ENCODE measurements around the gene OTC. TPM values are rescaled to one million over a fixed set of nuclear protein-coding genes. Genes with fewer than 3 reads are reported as not detected.

OTC gene
- total RNA-seq, 1 experiment from 2014 or later: not detected

DNA sequence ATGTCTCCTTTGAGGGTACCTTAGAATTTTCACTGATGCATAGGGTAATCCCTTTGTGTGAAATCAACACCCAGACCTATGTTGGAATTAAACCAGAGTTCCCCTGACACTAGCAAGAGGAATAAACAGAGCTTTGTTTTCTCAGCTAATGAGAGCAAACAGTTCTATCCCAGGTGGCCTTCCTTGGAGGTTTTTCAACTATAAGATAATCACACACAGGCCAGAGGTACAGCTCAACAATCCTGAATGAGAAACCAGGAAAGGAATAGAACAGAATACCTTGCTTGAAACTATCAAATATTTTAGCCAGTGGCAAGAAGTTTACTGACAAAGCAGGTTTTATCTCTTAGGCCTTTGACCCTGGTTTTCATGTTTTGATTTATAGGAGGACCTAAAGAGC lies 100.2 kb downstream of the OTC start:
- H3K27ac Mint-ChIP-seq: no peak overlapping the region
- DNase-seq: no peak
- TF ChIP-seq CTCF (conservative IDR thresholded peaks at IDR 0.05): no peak
- Histone ChIP-seq H2BK12ac (ENCODE audit: insufficient read length, low read depth, low read length) (no peak overlapping the region), H3K9me3 (ENCODE audit: control insufficient read depth, low read depth, low read length) (no peaks in the 10 kb centered on the region), H4K20me1 (ENCODE audit: control insufficient read depth, insufficient read depth, insufficient read length) (no peaks in the 10 kb centered on the region), H3K4me2 (ENCODE audit: insufficient read depth, insufficient read length, low read length) (no peak overlapping the region), H3K27me3 (ENCODE audit: insufficient read depth, low read length) (no peaks in the 10 kb centered on the region), H3K14ac (ENCODE audit: insufficient read depth, low read length) (no peak overlapping the region), H3K79me2 (ENCODE audit: insufficient read depth, low read length) (no peaks in the 10 kb centered on the region), H4K91ac (ENCODE audit: insufficient read length, low read depth, low read length) (no peak overlapping the region), H2AFZ (ENCODE audit: low read length) (no peak overlapping the region), H4K5ac (ENCODE audit: insufficient read length, low read depth, low read length) (no peak overlapping the region), H3T11ph (ENCODE audit: low read length) (no peak overlapping the region), H3K4me1 (ENCODE audit: insufficient read depth, low read length) (no peaks in the 10 kb centered on the region), H3K23me2 (ENCODE audit: insufficient read length, low read depth, low read length, poor library complexity, severe bottlenecking) (no peaks in the 10 kb centered on the region), H2BK20ac (ENCODE audit: low read depth, low read length, poor library complexity, severe bottlenecking) (no peak overlapping the region), H2AK5ac (ENCODE audit: insufficient read length, low read length) (no peak overlapping the region), H3K79me1 (ENCODE audit: insufficient read depth, low read depth, low read length, poor library complexity, severe bottlenecking) (no peaks in the 10 kb centered on the region), H3K18ac (ENCODE audit: insufficient read length, low read depth, low read length) (no peak overlapping the region), H3K9ac (ENCODE audit: extremely low read depth, insufficient read length, low read length) (no peak overlapping the region), H2BK120ac (ENCODE audit: low read depth, low read length, poor library complexity, severe bottlenecking) (no peak overlapping the region), H3K4ac (ENCODE audit: low read depth, low read length) (no peak overlapping the region), H4K8ac (replicated peaks; ENCODE audit: insufficient read length, low read depth, low read length) (no peak overlapping the region), H3K56ac (ENCODE audit: insufficient read length, low read depth, low read length) (no peak overlapping the region), H3K27ac (ENCODE audit: insufficient read length, low read depth, low read length) (no peak overlapping the region), H2BK5ac (ENCODE audit: insufficient read length, low read length) (no peak overlapping the region), H3K23ac (ENCODE audit: insufficient read length, low read depth, low read length) (no peak overlapping the region), H2BK15ac (ENCODE audit: low read depth, low read length) (no peak overlapping the region)
- peaks cover 59 to 61% of the 10 kb centered on the region in 2 experiments for H3K9me3 Mint-ChIP-seq
- H3K4me1 Mint-ChIP-seq: no peaks in the 10 kb centered on the region
- no peak overlapping the region for H3K4me3 Mint-ChIP-seq
- no peaks in the 10 kb centered on the region; a peak in 1 of 7 replicates for H3K36me3 Mint-ChIP-seq (ENCODE audit: insufficient read depth in 1 of 3, low read depth in 3 of 3)
- no peaks in the 10 kb centered on the region; the same call in 1 of the 2 replicates for H3K27me3 Mint-ChIP-seq (ENCODE audit: low read depth)
